ENCODE data around the gene SH3RF2. TPM values are rescaled to one million over a fixed set of nuclear protein-coding genes. Genes with fewer than 3 reads are reported as not detected.

Gene SH3RF2
- total and polyA plus RNA-seq, 9 donors: 0.30 to 6.5 (median 0.81) TPM

DNA sequence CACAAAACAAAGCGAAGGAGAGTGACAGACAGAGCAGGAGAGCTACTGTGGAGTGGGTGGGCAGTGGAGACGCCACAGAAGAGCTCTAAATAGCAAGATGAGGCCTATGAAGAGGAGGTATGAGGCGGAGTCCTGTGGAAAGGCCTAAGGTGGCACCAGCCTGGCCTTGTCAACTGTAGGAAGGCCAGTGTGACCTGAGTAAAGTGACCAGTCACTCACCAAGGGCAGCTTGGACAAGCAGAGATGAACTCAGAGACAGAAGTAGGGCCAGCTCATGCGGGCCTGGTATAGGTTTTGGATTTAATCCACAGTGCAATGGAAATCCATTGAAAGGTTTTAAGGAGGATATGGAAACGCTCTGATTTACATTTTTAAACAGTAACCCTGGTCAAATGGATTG, 23.8 kb upstream of the SH3RF2 start:
- Histone ChIP-seq H3K27ac (no peak overlapping the region), H3K36me3 (no peaks in the 10 kb centered on the region), H3K4me1 (ENCODE audit: insufficient read depth) (no peaks in the 10 kb centered on the region), H3K9me3 (no peaks in the 10 kb centered on the region), H3K27me3 (no peaks in the 10 kb centered on the region), H3K4me3 (no peak overlapping the region)
- DNase-seq: no peak
- intact Hi-C loops (cut with DNase I): no loop called here
- no peak for TF ChIP-seq EP300 (IDR thresholded peaks at IDR 0.05)
- TF ChIP-seq CTCF (IDR thresholded peaks at IDR 0.05): no peak
- no peak for TF ChIP-seq POLR2A (IDR thresholded peaks at IDR 0.05)
- 87 to 94% (median 91%) methylated on average over 5 of the region's 5 CpGs for WGBS, 3 donors

DNA sequence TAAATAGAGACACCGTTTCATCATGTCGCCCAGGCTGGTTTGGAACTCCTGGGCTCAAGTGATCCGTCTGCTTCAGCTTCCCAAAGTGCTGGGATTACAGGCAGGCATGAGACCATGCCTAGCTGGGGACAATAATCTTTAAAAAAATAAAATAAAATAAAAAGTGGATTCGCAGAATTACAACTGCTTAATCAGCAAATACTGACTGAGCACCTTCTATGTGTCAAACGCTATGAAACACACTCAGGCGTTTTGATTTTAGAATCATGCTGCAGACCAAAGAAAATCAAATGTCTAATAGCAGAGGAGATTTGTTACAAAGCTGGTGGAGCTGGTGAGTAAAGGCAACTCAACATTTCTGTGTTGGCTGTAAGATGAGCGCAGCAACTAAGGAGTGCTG, 22.7 kb upstream of the SH3RF2 start:
- 87 to 94% (median 92%) methylated on average over 7 of the region's 7 CpGs for WGBS, 3 donors

GRCh38 chr5:145915970-145916638, 20.3 kb upstream of the SH3RF2 start:
- Histone ChIP-seq H3K27ac (no peak overlapping the region), H3K9me3 (no peaks in the 10 kb centered on the region), H3K27me3 (no peaks in the 10 kb centered on the region), H3K36me3 (no peaks in the 10 kb centered on the region), H3K4me3 (no peak overlapping the region), H3K4me1 (ENCODE audit: insufficient read depth) (no peaks in the 10 kb centered on the region)
- intact Hi-C loops (cut with DNase I): no loop called here
- no peak for DNase-seq
- TF ChIP-seq CTCF (IDR thresholded peaks at IDR 0.05) (no peak), POLR2A (IDR thresholded peaks at IDR 0.05) (no peak), EP300 (IDR thresholded peaks at IDR 0.05) (no peak)
- WGBS, 3 donors: 75 to 81% (median 78%) methylated on average over 7 of the region's 7 CpGs

More for the DNA sequence above, 22.7 kb upstream of the SH3RF2 start:
- no peak for DNase-seq
- Histone ChIP-seq H3K9me3 (no peaks in the 10 kb centered on the region), H3K27me3 (no peaks in the 10 kb centered on the region), H3K27ac (no peak overlapping the region), H3K36me3 (no peaks in the 10 kb centered on the region), H3K4me1 (ENCODE audit: insufficient read depth) (no peaks in the 10 kb centered on the region), H3K4me3 (no peak overlapping the region)
- TF ChIP-seq EP300 (IDR thresholded peaks at IDR 0.05) (no peak), POLR2A (IDR thresholded peaks at IDR 0.05) (no peak), CTCF (IDR thresholded peaks at IDR 0.05) (no peak)
- intact Hi-C loops (cut with DNase I): no loop called here

DNA sequence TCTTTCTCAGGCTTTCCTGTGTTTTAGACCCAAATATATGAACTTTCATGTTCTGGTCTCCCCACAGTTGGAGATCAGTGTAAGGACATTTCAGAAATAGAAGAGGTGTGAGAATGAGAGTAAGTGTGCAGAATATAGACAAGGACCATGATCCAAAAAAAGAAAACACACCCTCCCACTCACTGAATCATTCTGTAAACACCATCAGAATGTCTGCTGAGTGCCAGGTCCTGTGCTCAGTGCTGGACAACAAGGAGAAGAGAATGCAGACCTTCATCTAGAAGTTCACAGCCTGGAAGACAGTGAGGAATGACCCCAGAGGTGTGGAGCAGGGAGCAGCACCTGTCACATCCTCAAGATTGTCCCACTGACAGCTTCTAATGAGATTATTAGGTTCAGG, 19.1 kb upstream of the SH3RF2 start:
- intact Hi-C loops (cut with DNase I): no loop called here
- H3K27ac ChIP-seq: no peak overlapping the region
- no peak overlapping the region for H3K4me3 ChIP-seq
- no peaks in the 10 kb centered on the region for H3K4me1 ChIP-seq (ENCODE audit: insufficient read depth)
- TF ChIP-seq CTCF (IDR thresholded peaks at IDR 0.05) (no peak), POLR2A (IDR thresholded peaks at IDR 0.05) (no peak), EP300 (IDR thresholded peaks at IDR 0.05) (no peak)
- no peak for DNase-seq
- no peaks in the 10 kb centered on the region for H3K27me3 ChIP-seq
- H3K9me3 ChIP-seq: no peaks in the 10 kb centered on the region
- no peaks in the 10 kb centered on the region for H3K36me3 ChIP-seq

Data from ovary (tissue), 9 donors.